EH (cell line): ENCODE results near the gene CASP12.

Experiments used
- DNase-seq: peaks from one replicate; pipeline ENCODE4 v3.0.0-alpha.2; 2015; ENCODE audit warnings: low read depth

Gene CASP12

DNA sequence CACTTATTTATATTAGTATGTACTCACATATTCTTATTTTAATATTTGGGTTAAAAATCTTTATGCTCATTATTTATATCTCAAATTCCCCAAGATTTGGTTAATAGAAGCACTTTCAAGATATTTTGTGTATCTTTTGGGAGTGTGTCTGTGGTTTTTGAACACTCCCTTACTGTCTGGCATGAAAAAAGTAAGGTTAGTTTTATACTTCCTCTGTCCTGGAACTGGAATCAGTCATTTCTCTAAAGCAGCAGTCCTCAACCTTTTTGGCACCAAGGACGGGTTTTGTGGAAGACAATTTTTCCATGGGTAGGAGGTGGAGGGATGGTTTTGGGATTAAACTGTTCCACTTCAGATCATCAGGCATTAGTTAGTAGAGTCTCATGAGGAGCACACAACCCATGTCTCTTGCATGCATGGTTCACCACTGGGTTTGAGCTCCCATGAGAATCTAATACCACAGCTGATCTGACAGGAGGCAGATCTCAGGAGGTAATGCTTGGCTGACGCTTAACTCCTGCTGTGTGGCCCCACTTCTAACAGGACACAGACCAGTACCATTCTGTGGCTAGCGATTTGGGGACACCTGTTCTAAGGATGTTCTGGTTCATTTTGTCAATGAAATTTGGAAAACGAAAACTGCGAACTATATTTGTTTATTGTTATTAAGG, 60.2 kb downstream of the CASP12 start:
- DNase-seq: no peak

DNA sequence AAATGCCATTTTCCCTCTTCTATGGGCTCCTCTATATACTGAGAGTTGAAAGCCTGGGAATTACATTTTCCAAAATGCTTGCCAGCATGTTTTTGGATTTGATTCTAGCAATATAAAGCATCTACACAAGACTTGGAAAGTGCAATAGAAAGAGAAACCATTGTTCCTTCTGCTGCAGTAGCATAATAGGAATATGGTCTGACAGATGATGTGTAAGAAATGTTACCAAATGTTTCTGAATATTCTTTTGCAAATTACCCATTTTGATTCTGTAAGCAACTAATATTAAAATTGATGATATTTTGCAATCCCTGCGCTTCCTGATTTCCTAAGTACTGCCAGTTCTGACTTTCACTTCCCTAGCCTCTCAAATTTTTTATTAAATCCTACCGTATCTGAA, 61.6 kb downstream of the CASP12 start:
- DNase-seq: no peak
